ENCODE results near the gene USP3. TPM values are rescaled to one million over a fixed set of nuclear protein-coding genes. Genes with fewer than 3 reads are reported as not detected.

The USP3 gene
- total RNA-seq, 1 experiment from 2014 or later: 46.1 TPM

DNA sequence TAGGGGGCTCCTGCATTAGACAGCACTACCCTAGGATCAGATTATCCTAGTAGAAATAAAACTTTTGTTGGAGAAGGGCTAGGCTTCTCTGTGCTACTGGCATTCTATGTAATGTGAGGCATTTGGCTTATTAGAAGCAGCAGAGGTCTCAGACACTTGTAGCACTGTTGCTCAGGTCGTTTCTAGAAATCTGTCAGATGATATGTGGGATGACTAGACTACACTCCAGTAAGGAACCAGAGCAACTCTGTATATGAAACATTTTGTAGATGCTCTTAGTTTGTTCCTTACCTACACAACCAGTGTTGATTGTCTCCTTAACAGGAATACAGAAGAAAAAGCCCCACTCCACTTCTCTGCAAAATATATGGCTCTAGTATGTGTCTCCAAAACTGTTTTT is 70.9 kb downstream of the USP3 start:
- DNase-seq (ENCODE audit: extremely low read depth, low read depth): no peak

DNA sequence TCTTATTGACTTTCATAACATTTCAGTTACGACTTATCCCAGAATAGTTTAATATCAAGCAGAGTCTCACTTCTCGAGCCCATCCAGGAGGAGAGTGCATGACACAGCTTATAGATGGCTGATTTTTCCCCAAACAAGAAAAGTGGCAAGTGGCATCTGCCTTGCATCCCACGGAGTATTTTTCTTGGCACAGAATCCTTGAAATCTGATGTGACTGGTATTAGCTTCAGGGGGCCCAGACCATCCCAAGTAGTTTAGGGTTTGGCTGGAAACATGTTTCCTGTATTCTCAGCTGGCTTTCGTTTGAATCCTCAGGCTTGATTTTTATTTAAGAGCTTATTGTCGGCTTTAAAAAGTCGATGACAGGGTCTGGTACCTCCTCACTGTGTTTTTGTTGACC is 72.0 kb downstream of the USP3 start:
- no peak for DNase-seq (ENCODE audit: extremely low read depth, low read depth)

DNA sequence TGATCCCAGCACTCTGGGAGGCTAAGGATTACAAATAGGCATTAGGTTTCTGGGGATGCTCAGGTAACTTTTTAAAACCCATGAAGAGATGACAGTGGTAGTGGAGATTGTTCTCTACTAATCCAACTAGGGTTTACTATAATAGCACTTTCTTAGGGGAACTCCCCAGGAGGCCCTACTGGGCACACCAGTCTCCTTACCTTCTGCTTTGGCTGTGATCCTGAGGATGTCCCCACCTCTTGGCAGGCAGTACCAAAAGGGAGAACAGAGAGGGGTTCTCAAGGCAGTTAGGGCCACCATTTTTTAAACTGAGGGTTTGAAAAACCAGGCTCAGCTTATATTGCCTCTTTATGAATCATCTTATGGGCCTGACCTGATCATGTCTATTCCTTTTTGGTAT is 77.8 kb downstream of the USP3 start:
- DNase-seq (ENCODE audit: extremely low read depth, low read depth): no peak

DNA sequence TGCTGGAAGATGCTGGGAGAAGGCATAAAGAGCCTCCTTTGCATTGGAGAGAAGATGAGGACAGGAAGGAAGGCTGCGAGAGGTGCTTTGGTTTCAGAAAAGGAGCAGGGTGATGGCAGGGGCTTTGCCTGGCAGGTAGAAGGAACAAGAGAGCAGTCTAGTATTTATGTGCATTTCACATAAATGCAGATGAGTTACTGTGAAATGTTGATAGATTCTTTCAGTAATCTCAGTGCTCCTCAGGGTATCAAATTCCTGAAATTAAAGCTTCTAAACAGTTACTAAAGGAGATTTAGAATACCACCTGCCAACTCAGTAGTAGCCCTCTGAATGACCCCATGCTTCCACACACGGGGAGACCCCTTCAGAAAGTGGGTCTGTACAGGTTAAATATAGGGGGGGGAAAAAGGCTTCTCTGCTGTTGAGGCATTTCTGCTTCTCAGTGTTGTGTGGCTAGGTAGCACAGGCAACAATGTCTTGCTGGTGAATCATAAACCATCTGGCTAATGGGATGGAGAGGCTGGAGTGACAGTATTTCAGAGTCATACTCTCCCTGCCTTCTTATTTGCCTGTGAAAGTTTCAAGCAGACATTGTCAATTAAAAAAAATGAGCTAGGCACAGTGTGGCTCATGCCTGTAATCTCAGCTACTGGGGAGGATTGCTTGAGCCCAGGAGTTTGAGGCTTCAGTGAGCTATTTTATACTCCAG is 78.5 kb downstream of the USP3 start:
- DNase-seq (ENCODE audit: extremely low read depth, low read depth): no peak

DNA sequence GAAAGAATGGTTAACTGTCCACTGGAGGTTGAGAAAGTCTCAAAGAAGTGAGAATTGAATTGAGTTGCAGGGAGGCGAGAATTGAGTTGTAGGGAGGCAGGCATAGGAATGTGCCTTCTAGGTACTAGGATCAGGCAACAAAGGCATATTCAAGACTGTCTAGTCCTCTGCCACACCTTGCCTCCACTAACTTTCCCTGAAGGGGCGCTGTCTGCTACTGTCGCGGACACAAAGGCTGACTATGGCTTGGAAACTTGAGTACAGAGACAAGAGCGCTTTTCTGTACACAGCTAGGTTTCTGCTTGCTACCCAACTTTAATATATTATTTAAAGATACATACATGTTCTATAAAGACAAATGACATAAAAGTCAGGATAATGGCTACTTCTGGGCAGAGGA is 82.4 kb downstream of the USP3 start:
- DNase-seq (ENCODE audit: extremely low read depth, low read depth): no peak

DNA sequence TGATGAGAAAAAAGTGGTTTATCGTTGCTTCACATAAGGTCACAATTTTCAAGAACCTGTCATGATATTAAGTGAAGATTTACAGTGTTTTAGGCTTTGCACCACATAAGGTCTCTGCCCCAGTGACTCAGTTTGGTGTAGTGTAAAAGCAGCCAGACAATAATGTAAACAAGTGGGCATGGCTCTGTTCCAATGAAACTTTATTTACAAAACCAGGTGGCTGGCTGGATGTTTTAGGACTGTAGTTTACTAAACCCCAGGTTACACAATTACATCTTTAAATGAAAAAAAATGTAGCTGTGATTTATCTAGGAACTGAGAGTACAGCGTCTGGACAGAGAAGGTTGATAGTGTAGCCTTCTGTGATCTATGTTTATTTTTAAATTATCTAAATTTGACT is 83.1 kb downstream of the USP3 start:
- no peak for DNase-seq (ENCODE audit: extremely low read depth, low read depth)

DNA sequence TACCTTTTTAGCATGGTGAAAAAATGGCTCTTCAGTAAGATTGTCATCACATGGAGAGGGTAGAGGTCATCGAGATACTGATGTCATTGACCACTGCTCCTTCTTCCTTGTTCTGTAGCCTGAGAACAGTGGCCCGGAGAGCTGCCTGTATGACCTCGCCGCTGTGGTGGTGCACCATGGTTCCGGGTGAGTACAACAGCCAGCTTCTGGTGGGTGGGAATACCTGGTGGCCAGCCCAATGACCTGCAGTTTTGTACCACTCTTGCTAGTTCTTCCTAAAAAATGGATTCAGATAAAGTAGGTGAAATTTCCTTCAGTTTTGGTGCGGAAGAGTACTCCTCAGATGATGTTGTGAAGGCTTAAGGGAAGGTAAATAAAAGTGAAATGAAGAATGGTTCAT is 84.4 kb downstream of the USP3 start:
- no peak for DNase-seq (ENCODE audit: extremely low read depth, low read depth)

DNA sequence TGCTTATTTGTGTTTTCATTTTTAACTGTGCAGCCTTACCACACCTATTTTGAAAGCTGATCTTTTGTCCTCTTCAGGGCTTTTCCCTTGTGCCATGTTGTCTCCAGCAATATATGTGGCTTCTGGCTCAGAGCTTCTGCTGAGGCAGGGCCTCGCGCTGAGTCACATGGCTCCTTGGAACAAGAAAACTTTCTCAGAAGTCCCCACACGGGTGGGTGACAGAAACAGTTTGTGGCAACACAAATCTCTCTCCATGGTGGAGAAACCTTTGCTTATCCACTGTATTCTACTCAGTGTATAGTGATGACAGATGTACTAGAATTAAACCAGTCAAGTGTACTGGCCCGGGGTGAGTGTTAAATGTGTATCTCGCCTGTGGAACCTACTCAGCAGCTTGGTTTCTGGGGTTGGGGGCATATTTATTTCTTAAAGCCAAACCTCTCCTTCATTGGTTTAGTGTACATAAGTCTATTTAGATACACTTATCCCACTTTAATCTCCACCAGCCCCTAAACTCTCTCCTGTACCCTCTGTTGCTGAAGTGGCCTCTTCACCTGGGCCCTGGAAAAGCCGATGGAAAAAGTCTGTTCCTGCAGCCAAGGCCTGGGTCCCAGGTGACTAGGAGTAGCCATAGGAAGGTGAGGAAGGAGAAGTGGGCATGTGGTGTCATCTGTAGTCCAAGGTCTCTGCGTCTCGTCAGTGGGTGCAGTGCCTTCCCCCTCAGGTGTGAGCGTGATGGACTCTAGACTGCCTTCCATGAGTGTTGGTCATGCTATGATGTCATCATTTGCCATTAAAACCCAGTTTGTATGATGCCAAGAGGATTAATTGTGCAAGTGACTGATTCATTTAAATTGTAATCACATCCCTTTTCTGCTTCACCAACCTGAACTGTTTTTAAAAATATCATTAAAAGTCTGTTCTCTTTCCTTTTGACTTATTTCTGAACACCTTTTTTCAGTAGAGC is 89.6 kb downstream of the USP3 start:
- DNase-seq (ENCODE audit: extremely low read depth, low read depth): no peak

DNA sequence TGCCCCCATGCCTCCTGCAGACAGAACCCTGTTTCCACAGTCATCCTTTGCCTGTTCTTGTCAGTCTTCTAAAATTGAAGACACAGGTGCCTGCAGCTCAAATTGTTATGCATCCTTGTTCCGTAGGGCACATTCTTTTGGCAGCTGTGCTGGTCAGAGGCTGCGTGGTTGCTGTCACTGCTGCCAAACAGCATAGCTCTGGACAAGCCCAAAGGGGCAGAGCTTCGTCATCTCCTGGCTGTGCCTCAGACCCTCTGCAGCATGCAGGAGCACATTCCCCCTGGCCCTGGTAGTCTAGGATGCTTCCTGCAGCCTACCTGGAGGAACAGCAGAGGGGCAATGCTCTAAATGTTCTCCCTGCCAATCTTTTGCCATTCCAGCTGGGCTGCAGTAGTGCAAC is 90.7 kb downstream of the USP3 start:
- no peak for DNase-seq (ENCODE audit: extremely low read depth, low read depth)

DNA sequence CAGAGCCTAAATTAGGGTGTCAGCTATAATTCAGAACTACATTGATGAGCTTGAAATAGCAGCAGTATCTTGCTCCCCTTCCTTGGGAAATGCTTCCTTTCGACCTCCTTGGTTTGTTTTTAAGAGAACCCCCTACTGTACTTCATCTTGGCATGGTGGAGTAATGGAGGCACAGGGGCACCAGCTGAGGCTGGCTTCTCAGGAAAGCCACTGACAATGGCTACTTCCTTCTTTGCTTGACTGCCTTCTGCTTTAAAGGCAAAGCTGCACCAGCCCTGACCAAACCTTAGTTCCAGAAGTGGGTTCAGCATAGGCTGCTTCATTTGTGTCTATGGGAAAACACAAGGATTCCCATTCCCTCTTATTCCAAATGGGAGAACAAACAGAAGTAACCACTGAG is 91.3 kb downstream of the USP3 start:
- no peak for DNase-seq (ENCODE audit: extremely low read depth, low read depth)

DNA sequence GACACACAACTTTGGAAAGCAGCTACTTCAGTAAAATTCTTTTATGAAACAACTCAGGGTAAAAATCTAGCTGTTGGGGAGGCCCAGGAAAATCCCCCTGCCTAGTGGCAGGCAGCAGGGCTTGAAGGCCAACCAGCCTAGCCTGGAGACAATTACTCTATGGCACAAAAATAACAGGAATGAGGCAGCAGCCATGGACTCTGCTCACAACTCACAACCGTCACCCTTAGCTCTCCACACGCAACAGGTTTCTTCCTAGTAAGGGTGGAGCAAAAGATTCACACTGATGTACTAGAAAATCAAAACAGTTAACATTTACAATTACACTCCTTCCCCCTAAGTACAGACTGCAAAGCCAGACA is 92.3 kb downstream of the USP3 start:
- no peak for DNase-seq (ENCODE audit: extremely low read depth, low read depth)

DNA sequence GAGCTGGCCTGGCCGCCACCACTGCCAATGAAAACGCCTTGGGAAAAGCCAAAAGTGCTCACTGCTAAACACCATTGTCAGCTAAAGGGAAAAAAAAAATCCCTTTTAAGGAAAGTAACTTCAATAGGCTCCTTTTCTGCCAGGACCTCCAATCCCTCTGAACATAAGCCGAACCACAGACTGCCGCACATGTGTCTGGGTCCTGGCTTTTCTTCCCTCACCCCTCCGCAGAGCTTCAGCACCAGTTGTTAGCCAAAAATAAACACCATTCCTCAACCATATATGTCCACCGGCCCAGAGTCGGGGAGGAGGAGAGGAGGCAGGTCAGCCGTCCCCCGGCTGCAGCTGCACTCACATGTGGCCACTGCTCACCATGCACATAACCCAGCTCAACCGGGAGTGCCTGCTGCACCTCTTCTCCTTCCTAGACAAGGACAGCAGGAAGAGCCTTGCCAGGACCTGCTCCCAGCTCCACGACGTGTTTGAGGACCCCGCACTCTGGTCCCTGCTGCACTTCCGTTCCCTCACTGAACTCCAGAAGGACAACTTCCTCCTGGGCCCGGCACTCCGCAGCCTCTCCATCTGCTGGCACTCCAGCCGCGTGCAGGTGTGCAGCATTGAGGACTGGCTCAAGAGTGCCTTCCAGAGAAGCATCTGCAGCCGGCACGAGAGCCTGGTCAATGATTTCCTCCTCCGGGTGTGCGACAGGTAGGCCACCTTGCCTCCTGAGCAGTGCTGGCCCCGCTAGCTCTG is 92.8 kb downstream of the USP3 start, which contains the start of gene FBXL22:
FBXL22 (plus strand) TSS at position 350 of the 753 bp plus-strand sequence; CDS start at position 356, 6 bp downstream.
- DNase-seq (ENCODE audit: extremely low read depth, low read depth): no peak

DNA sequence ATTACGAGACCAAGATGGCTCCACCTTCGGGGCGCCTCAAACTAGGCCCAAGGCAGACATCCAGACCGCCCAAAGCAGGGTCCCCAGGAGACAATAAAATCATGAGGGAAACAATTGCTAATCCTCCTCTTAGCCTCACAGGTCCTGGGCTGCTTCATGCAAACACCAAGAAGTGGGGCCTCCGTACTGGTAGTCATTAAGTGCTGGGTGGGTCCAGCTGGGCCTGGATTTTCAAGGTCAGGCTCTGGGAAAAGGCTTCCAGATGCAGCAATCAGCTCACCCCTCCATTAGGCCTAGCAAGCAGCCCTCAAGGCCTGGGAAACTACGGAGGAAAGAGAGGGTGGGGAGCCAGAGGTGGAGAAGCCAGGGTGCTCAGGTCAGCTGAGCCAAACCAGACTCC is 93.4 kb downstream of the USP3 start:
- no peak for DNase-seq (ENCODE audit: extremely low read depth, low read depth)

DNA sequence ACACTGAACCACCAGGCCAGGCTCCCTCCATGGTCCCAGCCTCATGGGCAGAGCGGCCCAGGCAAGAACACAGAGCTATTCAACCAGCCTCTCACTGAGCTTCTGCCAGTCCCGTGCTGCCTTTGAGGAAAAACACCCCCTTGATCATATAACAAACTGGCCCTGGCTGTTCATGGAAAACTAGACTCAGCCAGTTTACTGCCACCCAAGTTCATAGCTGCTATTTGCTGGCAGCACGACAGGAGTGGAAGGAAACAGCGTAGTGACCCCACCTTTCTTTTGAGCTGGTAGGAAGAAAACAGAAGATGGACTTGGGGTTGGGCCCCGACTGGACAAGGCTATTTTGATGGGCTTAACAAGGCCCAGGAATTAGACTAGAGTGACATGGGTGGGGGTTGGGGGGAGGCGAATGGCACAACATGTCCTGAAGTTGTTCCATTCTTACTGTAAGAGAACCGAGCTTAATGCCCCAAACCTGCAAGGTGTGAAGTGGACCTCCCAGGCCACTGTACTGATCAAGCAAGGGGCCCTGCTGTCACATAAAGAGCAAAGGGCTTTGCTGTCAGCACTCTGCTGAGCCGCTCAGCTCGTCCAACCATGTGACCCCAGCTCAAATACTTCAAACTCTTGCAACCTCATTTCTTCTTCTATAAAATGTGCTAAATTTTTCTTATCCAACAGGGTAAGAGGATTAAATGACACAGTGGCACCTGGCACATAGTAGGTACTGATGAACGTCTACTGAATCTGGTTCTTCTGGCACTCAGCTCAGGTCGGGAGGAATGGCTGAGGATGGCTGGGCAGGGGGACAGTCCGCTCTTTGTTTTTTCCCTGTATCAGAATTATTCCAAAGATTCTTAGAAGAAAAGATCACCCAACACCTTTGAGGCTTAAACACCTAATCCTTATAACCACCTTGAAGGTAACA is 94.3 kb downstream of the USP3 start:
- no peak for DNase-seq (ENCODE audit: extremely low read depth, low read depth)

DNA sequence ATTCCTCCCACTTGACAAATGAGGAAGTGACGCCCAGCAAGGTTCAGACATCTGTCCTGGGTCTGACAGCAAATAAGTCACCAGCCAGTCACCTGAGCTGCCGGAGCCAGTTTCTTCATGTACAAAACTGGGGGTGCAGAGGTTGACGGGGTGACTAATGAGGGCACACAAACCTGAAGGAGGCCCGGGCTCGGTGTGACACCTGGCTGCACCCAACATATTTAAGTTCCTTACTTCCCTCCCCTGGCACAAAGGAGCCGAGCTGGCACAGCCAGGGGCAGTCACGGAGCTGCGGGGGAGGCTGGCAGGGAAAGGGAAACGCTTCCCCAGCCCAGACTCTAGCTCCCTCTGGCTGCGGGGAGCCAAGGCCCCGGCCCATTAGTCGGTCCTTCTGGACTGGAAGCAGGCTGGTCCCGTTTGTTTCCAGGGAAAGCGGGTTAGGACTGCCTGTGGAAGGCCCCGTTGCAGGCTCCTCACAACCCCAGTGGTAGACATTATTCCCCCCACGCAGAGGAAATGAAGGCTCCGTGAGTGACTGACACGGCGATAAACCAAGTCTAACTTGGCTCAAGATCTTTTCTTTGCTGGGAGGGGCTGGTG is 95.1 kb downstream of the USP3 start:
- DNase-seq (ENCODE audit: extremely low read depth, low read depth): peak; percentile 20

DNA sequence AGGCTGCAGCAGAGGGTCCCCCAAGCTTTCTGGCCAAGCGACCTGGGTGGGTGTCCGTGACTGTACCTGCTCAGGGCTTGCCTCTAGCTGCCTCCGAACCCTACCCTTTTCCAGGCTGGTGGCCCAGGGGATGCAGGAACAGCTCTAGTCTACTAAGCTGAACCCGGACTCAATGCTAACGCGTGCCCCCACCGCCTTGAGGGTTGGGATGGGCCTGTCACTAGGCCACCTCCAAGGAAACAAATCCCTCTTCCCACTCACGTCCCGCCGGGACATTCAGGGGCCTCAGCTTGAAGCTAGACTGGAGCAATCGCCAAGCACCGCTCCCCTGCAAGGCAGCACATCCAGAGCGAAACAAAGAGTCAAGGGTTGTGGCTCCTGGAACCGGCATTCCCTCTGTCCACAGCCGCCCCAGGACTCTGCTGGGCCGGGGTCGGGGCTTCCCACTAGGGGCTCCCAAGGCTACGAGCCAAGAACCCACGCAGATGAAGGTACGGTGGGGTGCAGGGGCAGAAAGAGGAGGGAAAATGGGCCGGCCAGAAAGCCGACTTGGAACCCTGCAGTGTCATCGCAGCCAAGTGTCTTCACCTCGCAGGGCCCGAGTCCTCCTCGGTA is 95.7 kb downstream of the USP3 start:
- DNase-seq (ENCODE audit: extremely low read depth, low read depth): peak; percentile 8

DNA sequence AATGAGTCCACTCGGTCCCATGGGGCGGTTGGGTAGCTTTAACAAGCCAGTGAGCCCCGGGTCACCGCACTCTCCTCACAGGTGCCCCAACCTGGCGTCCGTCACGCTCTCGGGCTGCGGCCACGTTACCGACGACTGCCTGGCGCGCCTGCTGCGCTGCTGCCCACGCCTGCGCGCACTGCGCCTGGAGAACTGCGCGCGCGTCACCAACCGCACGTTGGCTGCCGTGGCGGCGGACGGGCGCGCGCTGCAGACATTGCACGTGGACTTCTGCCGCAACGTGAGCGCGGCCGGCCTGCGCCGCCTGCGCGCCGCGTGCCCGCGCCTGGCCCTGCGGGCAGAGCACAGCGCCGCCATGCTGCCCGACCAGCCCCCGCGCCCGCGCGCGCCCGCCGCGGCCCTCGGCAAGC is 96.2 kb downstream of the USP3 start:
- DNase-seq (ENCODE audit: extremely low read depth, low read depth): peak; percentile 88

DNA sequence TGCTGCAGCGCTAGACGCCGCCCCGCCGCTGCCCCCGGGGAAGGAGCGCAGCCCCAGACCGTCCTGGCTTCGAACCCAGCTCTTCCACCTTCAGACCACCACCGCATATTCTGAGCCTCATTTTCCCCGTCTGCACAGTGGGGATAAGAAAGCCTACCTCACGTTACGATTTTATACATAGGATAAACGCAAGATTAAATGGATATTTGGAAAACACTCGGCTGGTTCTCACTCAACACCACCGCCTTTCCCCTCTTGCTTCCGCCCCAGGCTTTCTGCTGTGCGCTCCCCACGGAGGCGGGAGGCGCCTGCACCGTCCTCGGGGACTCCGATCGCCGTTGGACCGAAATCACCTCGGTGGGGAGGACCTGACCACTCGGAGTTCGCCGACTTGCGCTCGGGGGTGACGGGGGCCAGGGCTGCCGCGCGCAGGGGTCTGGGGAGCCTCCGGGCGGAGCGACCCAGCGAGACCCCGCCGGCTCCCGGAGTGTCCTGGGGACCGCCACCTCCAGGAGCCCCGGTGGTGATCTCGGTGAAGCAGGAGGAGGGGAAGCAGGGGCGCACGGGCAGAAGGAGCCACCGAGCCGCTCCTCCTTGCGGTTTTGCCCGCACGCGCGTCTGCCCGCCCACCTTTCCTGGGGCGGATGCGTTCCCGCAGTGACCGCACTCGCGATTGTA is 96.8 kb downstream of the USP3 start:
- DNase-seq (ENCODE audit: extremely low read depth, low read depth): peak; percentile 7

DNA sequence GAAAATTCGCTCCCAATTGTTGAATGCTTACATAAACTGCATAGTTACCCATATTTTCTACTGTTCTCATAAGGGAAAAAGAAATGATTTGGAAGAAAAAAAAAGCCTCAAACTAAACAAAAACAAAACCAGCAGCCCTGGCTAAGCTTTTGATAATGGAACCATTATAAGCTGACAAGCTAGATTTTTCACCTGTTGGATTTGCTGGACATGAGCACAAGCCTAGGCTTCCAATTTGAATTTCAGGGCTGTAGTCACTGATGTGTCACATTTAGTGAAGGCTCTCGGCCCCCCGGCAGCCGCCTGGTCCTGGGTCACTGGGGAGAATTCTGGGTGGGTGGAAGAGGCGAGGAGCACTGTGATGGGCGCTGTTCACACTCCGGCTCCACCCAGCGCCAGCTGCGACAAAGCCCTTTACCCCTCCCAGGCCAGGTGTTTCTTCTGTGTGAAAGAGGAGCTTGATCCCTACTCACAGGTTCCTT is 97.4 kb downstream of the USP3 start:
- no peak for DNase-seq (ENCODE audit: extremely low read depth, low read depth)
